ENCODE data around the gene TMEM187.

TMEM187 gene

DNA sequence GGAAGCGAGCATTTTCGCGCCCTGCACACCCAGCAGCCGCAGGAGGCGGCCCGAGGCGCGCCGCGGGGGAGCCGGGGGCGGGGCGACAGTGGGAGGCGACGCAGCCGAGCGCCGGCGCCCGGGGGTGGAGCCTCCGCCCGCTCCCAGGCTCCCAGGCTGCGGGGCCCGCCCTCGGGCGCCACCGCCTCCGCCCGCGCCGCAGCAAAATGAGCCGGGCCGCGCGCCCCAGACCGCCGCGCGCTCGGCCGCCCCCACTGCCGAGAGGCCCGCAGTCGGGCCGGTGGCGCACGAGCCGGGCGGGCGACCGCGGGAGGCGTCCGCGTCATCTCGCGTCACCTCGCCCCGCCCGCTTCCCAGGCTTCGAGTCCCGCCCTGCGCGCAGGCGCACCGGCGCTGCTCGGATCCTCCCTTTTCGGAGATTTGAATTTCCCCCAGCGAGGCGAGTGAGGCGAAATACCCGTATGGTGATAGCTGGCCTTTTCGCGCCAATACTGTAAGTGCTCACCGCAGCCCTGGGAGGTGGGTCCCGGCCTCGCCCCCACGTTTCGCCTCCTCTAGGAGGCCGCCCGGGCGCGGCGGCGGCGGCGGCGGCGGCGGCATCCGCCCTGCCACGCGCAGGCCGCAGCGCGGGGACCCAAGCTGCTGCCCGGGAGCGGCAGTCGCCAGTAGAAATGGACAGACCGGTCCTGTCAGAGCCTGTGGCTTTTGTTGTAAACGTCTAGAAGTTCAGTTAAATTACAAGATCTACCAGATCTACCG, at the start of gene TMEM187:
TSS of gene TMEM187 (plus strand) at position 387 of the 759 bp plus-strand sequence. CDS start 9,309 bp downstream, outside the sequence.
- Histone ChIP-seq H3K27me3 (ENCODE audit: control insufficient read depth in 1 of 2, insufficient read depth in 2 of 2, low read length in 2 of 2) (no peaks in the 10 kb centered on the region), H3K4me3 (ENCODE audit: low read depth in 1 of 2, low read length in 2 of 2) (peak within 1 kb of the TSS; percentile 86 to 88), H3K9ac (ENCODE audit: low read depth in 1 of 2, low read length in 2 of 2) (peak within 1 kb of the TSS; percentile 83 to 98), H3K9me3 (ENCODE audit: control insufficient read depth in 1 of 2, low read length in 2 of 2) (no peaks in the 10 kb centered on the region), H3K27ac (ENCODE audit: low read depth, low read length) (peak within 1 kb of the TSS; percentile 97), H3K4me1 (ENCODE audit: control insufficient read depth in 1 of 2, insufficient read depth in 2 of 2, low read length in 2 of 2) (peaks cover 27 to 39% of the 10 kb centered on the region in 2 donors), H3K36me3 (ENCODE audit: control insufficient read depth in 1 of 2, insufficient read depth in 2 of 2, low read length in 2 of 2) (no peaks in the 10 kb centered on the region)

DNA sequence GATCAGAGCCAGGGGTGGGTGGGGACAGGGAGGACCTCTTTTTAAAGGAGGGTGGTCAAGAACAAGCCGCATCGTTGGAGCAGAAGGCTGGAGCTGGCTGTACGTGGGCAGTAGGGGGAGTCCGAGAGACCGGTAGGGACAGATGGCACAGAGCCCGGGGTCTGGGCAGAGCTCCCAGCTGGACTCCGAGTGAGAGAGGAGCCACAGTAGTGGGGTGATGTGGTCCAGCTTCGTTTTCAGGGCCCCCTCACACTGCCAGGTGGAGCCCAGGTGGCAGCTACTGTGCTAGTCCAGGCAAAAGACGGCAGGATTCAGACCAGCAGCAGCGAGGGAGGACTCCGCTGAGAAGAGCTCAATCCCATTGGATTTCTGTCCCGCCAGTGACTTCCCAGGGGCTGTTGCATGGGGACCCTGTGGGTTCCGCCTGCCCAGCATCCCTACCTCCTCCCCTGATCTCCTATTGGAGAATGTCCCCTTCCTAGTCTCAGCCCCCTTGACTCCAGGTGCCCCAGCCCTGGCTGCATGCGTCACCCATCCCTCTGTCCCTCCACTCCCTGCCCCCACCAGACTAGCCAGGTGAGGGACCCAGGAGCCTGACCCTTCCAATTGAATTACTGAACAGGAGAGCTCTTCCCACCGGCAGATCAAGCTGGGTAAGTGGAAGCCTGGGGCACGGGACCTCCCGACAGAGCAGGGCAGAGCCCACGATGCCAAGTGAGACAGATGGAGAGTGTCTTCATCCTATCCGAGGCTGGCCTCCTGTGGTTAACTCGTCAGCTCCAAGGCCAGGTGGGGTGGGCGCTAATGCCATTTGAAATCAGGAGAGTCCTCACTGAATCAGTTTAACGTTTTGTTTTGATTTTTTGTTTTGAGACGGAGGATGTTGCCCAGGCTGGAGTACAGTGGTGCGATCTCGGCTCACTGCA, 49.4 kb upstream of the TMEM187 start:
- no peak overlapping the region for H3K9ac ChIP-seq (ENCODE audit: low read depth in 1 of 2, low read length in 2 of 2)
- H3K36me3 ChIP-seq (ENCODE audit: control insufficient read depth in 1 of 2, insufficient read depth in 2 of 2, low read length in 2 of 2), result no peaks in the 10 kb centered on the region
- no peaks in the 10 kb centered on the region for H3K9me3 ChIP-seq (ENCODE audit: control insufficient read depth in 1 of 2, low read length in 2 of 2)
- no peaks in the 10 kb centered on the region for H3K27me3 ChIP-seq (ENCODE audit: control insufficient read depth in 1 of 2, insufficient read depth in 2 of 2, low read length in 2 of 2)
- H3K27ac ChIP-seq (ENCODE audit: low read depth, low read length), result no peak overlapping the region
- H3K4me3 ChIP-seq (ENCODE audit: low read depth in 1 of 2, low read length in 2 of 2), result peak overlapping the region in 1 of 2 donors; percentile 35
- peaks cover 23 to 29% of the 10 kb centered on the region in 2 donors for H3K4me1 ChIP-seq (ENCODE audit: control insufficient read depth in 1 of 2, insufficient read depth in 2 of 2, low read length in 2 of 2)

GRCh38 chrX:153924149-153924861, 48.2 kb upstream of the TMEM187 start:
- H3K9ac ChIP-seq (ENCODE audit: low read depth in 1 of 2, low read length in 2 of 2), result peak overlapping the region; percentile 32 to 33
- no peaks in the 10 kb centered on the region for H3K36me3 ChIP-seq (ENCODE audit: control insufficient read depth in 1 of 2, insufficient read depth in 2 of 2, low read length in 2 of 2)
- H3K27ac ChIP-seq (ENCODE audit: low read depth, low read length), result no peak overlapping the region
- H3K4me1 ChIP-seq (ENCODE audit: control insufficient read depth in 1 of 2, insufficient read depth in 2 of 2, low read length in 2 of 2), result peaks cover 29 to 30% of the 10 kb centered on the region in 2 donors
- no peaks in the 10 kb centered on the region for H3K9me3 ChIP-seq (ENCODE audit: control insufficient read depth in 1 of 2, low read length in 2 of 2)
- H3K4me3 ChIP-seq (ENCODE audit: low read depth in 1 of 2, low read length in 2 of 2), result peak overlapping the region; percentile 60 to 62
- no peaks in the 10 kb centered on the region for H3K27me3 ChIP-seq (ENCODE audit: control insufficient read depth in 1 of 2, insufficient read depth in 2 of 2, low read length in 2 of 2)

- Histone ChIP-seq H3K4me1 (ENCODE audit: control insufficient read depth in 1 of 2, insufficient read depth in 2 of 2, low read length in 2 of 2) (peaks cover 29 to 30% of the 10 kb centered on the region in 2 donors), H3K36me3 (ENCODE audit: control insufficient read depth in 1 of 2, insufficient read depth in 2 of 2, low read length in 2 of 2) (peaks cover 0 to 2% of the 10 kb centered on the region in 2 donors), H3K9ac (ENCODE audit: low read depth in 1 of 2, low read length in 2 of 2) (peak overlapping the region; percentile 25 to 32), H3K9me3 (ENCODE audit: control insufficient read depth in 1 of 2, low read length in 2 of 2) (no peaks in the 10 kb centered on the region), H3K27ac (ENCODE audit: low read depth, low read length) (peak overlapping the region; percentile 39), H3K27me3 (ENCODE audit: control insufficient read depth in 1 of 2, insufficient read depth in 2 of 2, low read length in 2 of 2) (no peaks in the 10 kb centered on the region), H3K4me3 (ENCODE audit: low read depth in 1 of 2, low read length in 2 of 2) (peak overlapping the region; percentile 60 to 62)
Measured at GRCh38 chrX:153925387-153925738, 47.2 kb upstream of the TMEM187 start.

GRCh38 chrX:153925739-153926551, 46.6 kb upstream of the TMEM187 start, which contains the start of gene ARHGAP4:
ARHGAP4 (minus strand) TSS chrX:153926264; CDS start chrX:153926202, 62 bp downstream.
- peak within 1 kb of the TSS; percentile 74 to 77 for H3K4me3 ChIP-seq (ENCODE audit: low read depth in 1 of 2, low read length in 2 of 2)
- H3K27ac ChIP-seq (ENCODE audit: low read depth, low read length), result peak within 1 kb of the TSS; percentile 94
- H3K4me1 ChIP-seq (ENCODE audit: control insufficient read depth in 1 of 2, insufficient read depth in 2 of 2, low read length in 2 of 2), result peaks cover 29 to 30% of the 10 kb centered on the region in 2 donors
- no peaks in the 10 kb centered on the region for H3K9me3 ChIP-seq (ENCODE audit: control insufficient read depth in 1 of 2, low read length in 2 of 2)
- peaks cover 0 to 6% of the 10 kb centered on the region in 2 donors for H3K36me3 ChIP-seq (ENCODE audit: control insufficient read depth in 1 of 2, insufficient read depth in 2 of 2, low read length in 2 of 2)
- no peaks in the 10 kb centered on the region for H3K27me3 ChIP-seq (ENCODE audit: control insufficient read depth in 1 of 2, insufficient read depth in 2 of 2, low read length in 2 of 2)
- peak within 1 kb of the TSS; percentile 92 to 94 for H3K9ac ChIP-seq (ENCODE audit: low read depth in 1 of 2, low read length in 2 of 2)

DNA sequence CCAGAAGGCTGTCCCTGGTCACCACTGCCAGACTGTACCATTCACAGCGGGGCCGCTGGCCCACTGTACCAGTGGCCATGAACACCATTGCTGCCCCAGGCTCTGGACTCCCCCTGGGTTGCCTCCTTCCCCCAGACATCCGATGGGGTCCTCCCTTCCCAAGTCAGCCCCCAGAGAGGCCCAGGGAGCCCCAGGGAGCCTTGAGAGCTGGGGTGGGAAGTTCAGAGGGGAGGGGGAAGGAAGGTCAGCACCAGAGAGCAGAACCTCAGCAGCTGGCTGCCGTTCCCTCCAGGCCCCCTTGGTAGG, 46.0 kb upstream of the TMEM187 start:
- Histone ChIP-seq H3K27ac (ENCODE audit: low read depth, low read length) (peak overlapping the region; percentile 94), H3K9me3 (ENCODE audit: control insufficient read depth in 1 of 2, low read length in 2 of 2) (no peaks in the 10 kb centered on the region), H3K4me3 (ENCODE audit: low read depth in 1 of 2, low read length in 2 of 2) (peak overlapping the region; percentile 74 to 77), H3K4me1 (ENCODE audit: control insufficient read depth in 1 of 2, insufficient read depth in 2 of 2, low read length in 2 of 2) (peaks cover 29 to 30% of the 10 kb centered on the region in 2 donors), H3K36me3 (ENCODE audit: control insufficient read depth in 1 of 2, insufficient read depth in 2 of 2, low read length in 2 of 2) (peaks cover 0 to 12% of the 10 kb centered on the region in 2 donors), H3K9ac (ENCODE audit: low read depth in 1 of 2, low read length in 2 of 2) (peak overlapping the region; percentile 92 to 94), H3K27me3 (ENCODE audit: control insufficient read depth in 1 of 2, insufficient read depth in 2 of 2, low read length in 2 of 2) (no peaks in the 10 kb centered on the region)

GRCh38 chrX:153926858-153927671, 45.5 kb upstream of the TMEM187 start:
- H3K27ac ChIP-seq (ENCODE audit: low read depth, low read length), result peak overlapping the region; percentile 94
- H3K4me1 ChIP-seq (ENCODE audit: control insufficient read depth in 1 of 2, insufficient read depth in 2 of 2, low read length in 2 of 2), result peaks cover 27 to 29% of the 10 kb centered on the region in 2 donors
- H3K4me3 ChIP-seq (ENCODE audit: low read depth in 1 of 2, low read length in 2 of 2), result peak overlapping the region; percentile 74 to 77
- H3K9me3 ChIP-seq (ENCODE audit: control insufficient read depth in 1 of 2, low read length in 2 of 2), result no peaks in the 10 kb centered on the region
- no peaks in the 10 kb centered on the region for H3K27me3 ChIP-seq (ENCODE audit: control insufficient read depth in 1 of 2, insufficient read depth in 2 of 2, low read length in 2 of 2)
- peak overlapping the region; percentile 92 to 94 for H3K9ac ChIP-seq (ENCODE audit: low read depth in 1 of 2, low read length in 2 of 2)
- H3K36me3 ChIP-seq (ENCODE audit: control insufficient read depth in 1 of 2, insufficient read depth in 2 of 2, low read length in 2 of 2), result peaks cover 0 to 17% of the 10 kb centered on the region in 2 donors

GRCh38 chrX:153927672-153927921, 45.0 kb upstream of the TMEM187 start:
- peaks cover 24 to 29% of the 10 kb centered on the region in 2 donors for H3K4me1 ChIP-seq (ENCODE audit: control insufficient read depth in 1 of 2, insufficient read depth in 2 of 2, low read length in 2 of 2)

More at GRCh38 chrX:153927672-153927921, 45.0 kb upstream of the TMEM187 start:
- Histone ChIP-seq H3K9ac (ENCODE audit: low read depth in 1 of 2, low read length in 2 of 2) (peak overlapping the region; percentile 92 to 94), H3K4me3 (ENCODE audit: low read depth in 1 of 2, low read length in 2 of 2) (peak overlapping the region; percentile 74 to 77), H3K27me3 (ENCODE audit: control insufficient read depth in 1 of 2, insufficient read depth in 2 of 2, low read length in 2 of 2) (no peaks in the 10 kb centered on the region), H3K27ac (ENCODE audit: low read depth, low read length) (peak overlapping the region; percentile 94), H3K36me3 (ENCODE audit: control insufficient read depth in 1 of 2, insufficient read depth in 2 of 2, low read length in 2 of 2) (peaks cover 0 to 21% of the 10 kb centered on the region in 2 donors), H3K9me3 (ENCODE audit: control insufficient read depth in 1 of 2, low read length in 2 of 2) (no peaks in the 10 kb centered on the region)

Measured in duodenal mucosa (tissue), 2 donors.